Caco-2 (cell line): ENCODE data around the gene ZNF736. TPM values are rescaled to one million over a fixed set of nuclear protein-coding genes. Genes with fewer than 3 reads are reported as not detected.
A peak's percentile ranks its signal among the peaks of the same experiment; 100 is the strongest.

Experiments
- BruUV-seq: library from RNA; stranded (reverse); fragments of 400-500 nt; replicated peaks from 2 replicates; lab custom pipeline; 2021; lab: Mats Ljungman, UMichigan
- CTCF ChIA-PET: fragments of 300-600 bp; sonication (Branson Sonifier 250); formaldehyde crosslinking; loops from one replicate; lab custom pipeline; 2022; ENCODE audit warnings: antibody characterized with exemption; lab: Charles Lee
- POLR2A ChIA-PET: fragments of 300-600 bp; sonication (Branson Sonifier 250); formaldehyde crosslinking; loops from one replicate; lab custom pipeline; 2022; ENCODE audit warnings: antibody characterized with exemption; lab: Charles Lee
- DNase-seq, 2 experiments: peaks; one replicate each; pipeline versions ENCODE4 v3.0.0 to v3.0.0-alpha.2; 2020 to 2022
- H3K27me3 ChIP-seq: replicated peaks from 2 replicates; pipeline ENCODE4 v1.6.0; 2011; ENCODE audit warnings: low read length; ENCODE audit not compliant: control insufficient read depth, insufficient read depth
- H3K36me3 ChIP-seq: 2 replicates; pipeline ENCODE4 v1.5.1; 2011; ENCODE audit warnings: low read length; ENCODE audit not compliant: control insufficient read depth, insufficient read depth
- H3K4me1 ChIP-seq: fragments of 250-450 bp; sonication (Bioruptor Pico); 2 replicates; pipeline ENCODE4 v1.5.1; 2020; ENCODE audit warnings: mild to moderate bottlenecking
- H3K4me3 ChIP-seq: 2 replicates; pipeline ENCODE4 v1.5.1; 2011; ENCODE audit warnings: low read depth, mild to moderate bottlenecking, control low read depth, low read length
- H3K9me3 ChIP-seq: fragments of 250-450 bp; sonication (Bioruptor Pico); 2 replicates; pipeline ENCODE4 v1.5.1; 2020; ENCODE audit warnings: mild to moderate bottlenecking, moderate library complexity
- H3K27ac Mint-ChIP-seq: one replicate; pipeline ENCODE4 v1.8.0; 2022; ENCODE audit warnings: mixed read lengths; ENCODE audit not compliant: unreplicated experiment
- H3K27me3 Mint-ChIP-seq: one replicate; pipeline ENCODE4 v1.8.0; 2022; ENCODE audit warnings: mixed read lengths; ENCODE audit not compliant: insufficient read depth, unreplicated experiment
- H3K36me3 Mint-ChIP-seq: one replicate; pipeline ENCODE4 v1.8.0; 2022; ENCODE audit warnings: mild to moderate bottlenecking, mixed read lengths; ENCODE audit not compliant: insufficient read depth, unreplicated experiment
- H3K4me1 Mint-ChIP-seq: one replicate; pipeline ENCODE4 v1.8.0; 2022; ENCODE audit warnings: low read depth, mixed read lengths; ENCODE audit not compliant: unreplicated experiment
- H3K4me3 Mint-ChIP-seq: one replicate; pipeline ENCODE4 v1.8.0; 2022; ENCODE audit warnings: mild to moderate bottlenecking, moderate library complexity, mixed read lengths; ENCODE audit not compliant: unreplicated experiment
- H3K9me3 Mint-ChIP-seq: one replicate; pipeline ENCODE4 v1.8.0; 2022; ENCODE audit warnings: mixed read lengths; ENCODE audit not compliant: unreplicated experiment
- intact Hi-C: fragments of 100-400 bp; cut with micrococcal nuclease; formaldehyde crosslinking; loops from one replicate; pipeline ENCODE4 v1.10.0; 2022; ENCODE audit not compliant: unreplicated experiment
- total RNA-seq: library from RNA; stranded (reverse); gene quantifications from 2 replicates; pipeline ENCODE4 v1.2.3, GENCODE V29; 2022
- TF ChIP-seq, protein P1 (sequence below), 2 experiments: fragments of 200-600 bp in 1 of 2; IDR thresholded peaks; 1 replicate in 1 of 2; 2 replicates in 1 of 2; pipeline versions ENCODE4 v1.5.1 to v1.8.0; 2011 to 2022; ENCODE audit warnings: antibody characterized with exemption in 1 of 2, control low read depth in 1 of 2, inconsistent platforms in 1 of 2, low read depth in 1 of 2, low read length in 1 of 2, mild to moderate bottlenecking in 1 of 2, moderate library complexity in 1 of 2; ENCODE audit not compliant: insufficient read depth in 1 of 2, severe bottlenecking in 1 of 2, unreplicated experiment in 1 of 2

Gene ZNF736
- total RNA-seq, 1 experiment from 2014 or later = 8.8 TPM

GRCh38 chr7:64307254-64308015 lies 6.3 kb upstream of the ZNF736 start:
- CTCF ChIA-PET = no interaction called here
- TSS peak; percentile 61 for BruUV-seq
- no peaks in the 10 kb centered on the region for H3K9me3 Mint-ChIP-seq

DNA sequence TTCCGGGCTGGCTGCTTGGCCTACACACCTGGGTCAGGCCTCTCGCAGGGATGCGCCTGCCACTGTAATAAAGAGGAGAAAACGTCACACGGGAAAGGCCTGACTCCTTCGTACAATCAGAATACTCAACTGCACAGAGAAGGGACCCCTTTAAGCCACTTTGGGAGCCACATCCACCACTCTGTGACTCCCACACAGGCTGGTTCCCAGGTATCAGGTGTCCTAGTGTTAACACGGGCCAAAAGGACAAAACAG lies 5.8 kb upstream of the ZNF736 start:
- no peaks in the 10 kb centered on the region for H3K4me1 ChIP-seq

More at GRCh38 chr7:64307254-64308015, 6.3 kb upstream of the ZNF736 start:
- Mint-ChIP-seq H3K36me3 (peaks cover 11% of the 10 kb centered on the region), H3K27me3 (no peaks in the 10 kb centered on the region), H3K27ac (no peak overlapping the region), H3K4me1 (no peaks in the 10 kb centered on the region), H3K4me3 (peak overlapping the region; percentile 54)
- POLR2A ChIA-PET = no interaction called here
- Histone ChIP-seq H3K27me3 (no peaks in the 10 kb centered on the region), H3K4me1 (no peaks in the 10 kb centered on the region), H3K36me3 (no peaks in the 10 kb centered on the region), H3K4me3 (peak overlapping the region; percentile 46), H3K9me3 (no peaks in the 10 kb centered on the region)
- intact Hi-C loops = no loop called here
- DNase-seq = peak; percentile 75 to 88
- TF ChIP-seq, protein P1, sequence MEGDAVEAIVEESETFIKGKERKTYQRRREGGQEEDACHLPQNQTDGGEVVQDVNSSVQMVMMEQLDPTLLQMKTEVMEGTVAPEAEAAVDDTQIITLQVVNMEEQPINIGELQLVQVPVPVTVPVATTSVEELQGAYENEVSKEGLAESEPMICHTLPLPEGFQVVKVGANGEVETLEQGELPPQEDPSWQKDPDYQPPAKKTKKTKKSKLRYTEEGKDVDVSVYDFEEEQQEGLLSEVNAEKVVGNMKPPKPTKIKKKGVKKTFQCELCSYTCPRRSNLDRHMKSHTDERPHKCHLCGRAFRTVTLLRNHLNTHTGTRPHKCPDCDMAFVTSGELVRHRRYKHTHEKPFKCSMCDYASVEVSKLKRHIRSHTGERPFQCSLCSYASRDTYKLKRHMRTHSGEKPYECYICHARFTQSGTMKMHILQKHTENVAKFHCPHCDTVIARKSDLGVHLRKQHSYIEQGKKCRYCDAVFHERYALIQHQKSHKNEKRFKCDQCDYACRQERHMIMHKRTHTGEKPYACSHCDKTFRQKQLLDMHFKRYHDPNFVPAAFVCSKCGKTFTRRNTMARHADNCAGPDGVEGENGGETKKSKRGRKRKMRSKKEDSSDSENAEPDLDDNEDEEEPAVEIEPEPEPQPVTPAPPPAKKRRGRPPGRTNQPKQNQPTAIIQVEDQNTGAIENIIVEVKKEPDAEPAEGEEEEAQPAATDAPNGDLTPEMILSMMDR (IDR thresholded peaks at IDR 0.05; ENCODE audit: insufficient read depth in 1 of 2, low read depth in 1 of 2, low read length in 1 of 2, severe bottlenecking in 1 of 2, unreplicated experiment in 1 of 2) = no peak

DNA sequence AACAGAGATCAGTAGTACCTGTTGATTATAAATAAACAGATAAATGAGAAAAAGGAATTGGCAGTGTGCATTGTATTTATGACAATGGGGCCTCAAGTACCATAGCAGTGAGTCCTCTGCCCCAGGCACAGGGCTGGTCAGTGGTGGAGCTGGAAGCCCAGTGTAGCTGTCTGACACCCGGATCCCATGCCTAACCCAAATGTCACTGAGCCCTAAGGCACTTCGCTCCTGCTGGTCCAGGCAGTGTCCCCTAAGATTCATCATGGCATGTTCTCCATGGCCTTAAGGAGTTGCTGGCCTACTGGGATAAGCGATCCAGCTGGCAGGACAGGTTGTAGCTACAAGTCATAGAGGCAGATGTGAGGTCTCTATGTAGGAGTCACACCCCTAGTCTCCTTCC lies 3.3 kb upstream of the ZNF736 start:
- no peaks in the 10 kb centered on the region for H3K27me3 ChIP-seq
- no peaks in the 10 kb centered on the region for H3K4me1 ChIP-seq
- Mint-ChIP-seq H3K27ac (no peak overlapping the region), H3K9me3 (no peaks in the 10 kb centered on the region), H3K4me1 (no peaks in the 10 kb centered on the region), H3K27me3 (no peaks in the 10 kb centered on the region), H3K36me3 (peaks cover 13% of the 10 kb centered on the region), H3K4me3 (no peak overlapping the region)
- no TSS peak for BruUV-seq
- H3K36me3 ChIP-seq = no peaks in the 10 kb centered on the region
- POLR2A ChIA-PET = no interaction called here
- intact Hi-C loops = no loop called here
- DNase-seq = no peak
- TF ChIP-seq, protein P1 (IDR thresholded peaks at IDR 0.05; ENCODE audit: insufficient read depth in 1 of 2, low read depth in 1 of 2, low read length in 1 of 2, severe bottlenecking in 1 of 2, unreplicated experiment in 1 of 2) = no peak
- H3K4me3 ChIP-seq = no peak overlapping the region
- peaks cover 3% of the 10 kb centered on the region; the same call in 1 of the 2 replicates for H3K9me3 ChIP-seq
- CTCF ChIA-PET = no interaction called here

More for the DNA sequence above, 5.8 kb upstream of the ZNF736 start:
- Histone ChIP-seq H3K36me3 (no peaks in the 10 kb centered on the region), H3K9me3 (no peaks in the 10 kb centered on the region), H3K4me3 (peak overlapping the region; percentile 46), H3K27me3 (no peaks in the 10 kb centered on the region)
- Mint-ChIP-seq H3K36me3 (peaks cover 13% of the 10 kb centered on the region), H3K9me3 (no peaks in the 10 kb centered on the region), H3K27ac (no peak overlapping the region), H3K4me1 (no peaks in the 10 kb centered on the region), H3K4me3 (peak overlapping the region; percentile 54), H3K27me3 (no peaks in the 10 kb centered on the region)
- POLR2A ChIA-PET = no interaction called here
- no TSS peak for BruUV-seq
- intact Hi-C loops = no loop called here
- TF ChIP-seq, protein P1 (IDR thresholded peaks at IDR 0.05; ENCODE audit: insufficient read depth in 1 of 2, low read depth in 1 of 2, low read length in 1 of 2, severe bottlenecking in 1 of 2, unreplicated experiment in 1 of 2) = no peak
- DNase-seq = no peak
- CTCF ChIA-PET = no interaction called here
